Measurements from ENCODE around the gene COQ4.
A peak's percentile ranks its signal among the peaks of the same experiment; 100 is the strongest.
"Not testable (repeated sequence)": the region's sequence is repeated elsewhere in the genome, so short reads cannot be mapped to it uniquely, and the experiment has no call there.

The COQ4 gene

DNA sequence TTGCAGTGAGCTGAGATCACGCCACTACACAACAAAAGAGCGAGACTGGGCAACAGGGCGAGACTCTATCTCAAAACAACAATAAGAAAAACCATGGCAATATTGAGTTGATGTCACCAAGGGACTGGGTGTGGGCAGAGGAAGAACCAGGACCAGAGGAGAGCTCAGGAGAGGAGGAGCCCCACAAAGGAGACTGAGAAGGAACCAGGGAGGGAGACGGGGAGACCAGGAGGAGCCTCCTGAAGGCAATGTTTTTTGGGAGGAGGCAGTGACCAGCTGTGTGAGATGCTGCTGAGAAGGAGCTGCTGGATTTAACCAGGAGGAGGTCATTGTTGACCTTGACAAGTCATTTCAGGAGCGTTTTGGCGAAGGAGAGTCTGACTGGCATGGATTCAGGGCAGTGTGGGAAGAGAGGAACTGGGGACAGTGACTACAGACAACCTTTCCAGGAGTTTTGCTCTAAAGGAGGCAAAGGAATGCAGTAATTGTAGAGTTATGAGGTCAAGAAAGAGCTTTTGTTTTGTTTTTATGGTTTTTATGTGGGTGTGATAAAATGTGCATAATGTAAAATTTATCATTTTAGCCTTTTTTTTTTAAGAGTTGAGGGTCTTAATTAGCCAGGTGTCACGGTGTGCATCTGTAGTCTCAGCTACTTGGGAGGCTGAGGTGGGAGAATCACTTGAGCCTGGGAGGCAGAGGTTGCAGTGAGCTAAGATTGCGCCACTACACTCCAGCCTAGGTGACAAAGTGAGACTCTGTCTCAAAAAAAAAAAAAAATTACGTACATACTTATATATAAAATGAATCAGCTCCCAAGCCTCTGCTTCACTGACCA lies 18.3 kb upstream of the COQ4 start:
- DNase-seq: no peak

- no peak for DNase-seq
These were observed 17.7 kb upstream of the COQ4 start for GRCh38 chr9:128304971-128305288.

DNA sequence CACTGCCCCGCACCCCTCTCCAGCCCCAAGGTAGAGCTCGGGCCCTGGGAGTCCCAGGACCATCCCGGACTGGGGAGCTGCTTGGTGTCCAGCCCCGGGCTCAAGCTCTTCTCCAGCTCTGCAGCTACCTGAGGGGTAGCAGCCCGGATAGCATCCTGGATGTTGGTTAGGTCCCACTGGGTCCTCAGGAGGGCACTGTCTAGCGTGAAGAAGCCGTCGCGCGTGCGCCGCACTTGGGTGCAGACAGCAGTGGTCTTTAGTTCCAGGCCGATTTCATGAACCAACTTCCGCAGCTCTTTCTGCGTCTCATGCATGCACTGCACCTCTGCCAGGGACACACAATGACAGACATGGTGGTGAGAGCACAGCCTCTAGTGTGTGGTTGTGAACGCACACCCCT lies 13.1 kb upstream of the COQ4 start:
- no peak for DNase-seq

DNA sequence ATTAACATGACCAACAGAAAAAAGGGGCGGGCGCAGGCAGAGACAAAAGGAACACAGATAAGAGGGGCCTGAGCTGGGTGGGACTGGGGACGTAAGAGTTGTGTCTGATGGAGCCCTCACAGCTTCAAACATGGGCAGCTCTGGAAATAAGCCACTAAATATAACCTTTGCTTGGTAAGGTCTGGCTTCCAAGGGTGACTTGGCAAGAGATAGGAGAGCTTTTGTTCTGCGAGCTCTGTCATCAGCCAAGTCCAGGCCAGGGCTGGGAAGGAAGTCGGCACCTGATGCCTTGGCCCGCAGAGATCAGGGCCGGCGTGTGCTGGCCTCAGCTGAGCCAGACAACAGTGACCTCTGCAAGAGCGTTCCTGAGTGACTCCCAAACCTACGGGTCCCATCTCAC lies 12.2 kb upstream of the COQ4 start:
- no peak for DNase-seq

- DNase-seq: no peak
These were observed 7.9 kb upstream of the COQ4 start for GRCh38 chr9:128314697-128315096.

GRCh38 chr9:128316421-128316820 lies 6.2 kb upstream of the COQ4 start:
- DNase-seq: no peak

- DNase-seq: no peak
These were observed 5.0 kb upstream of the COQ4 start for GRCh38 chr9:128317629-128318028.

GRCh38 chr9:128321343-128321742 lies 1.3 kb upstream of the COQ4 start:
- no peak for DNase-seq

GRCh38 chr9:128321879-128322403 lies 698 bp upstream of the COQ4 start:
- DNase-seq: no peak

DNA sequence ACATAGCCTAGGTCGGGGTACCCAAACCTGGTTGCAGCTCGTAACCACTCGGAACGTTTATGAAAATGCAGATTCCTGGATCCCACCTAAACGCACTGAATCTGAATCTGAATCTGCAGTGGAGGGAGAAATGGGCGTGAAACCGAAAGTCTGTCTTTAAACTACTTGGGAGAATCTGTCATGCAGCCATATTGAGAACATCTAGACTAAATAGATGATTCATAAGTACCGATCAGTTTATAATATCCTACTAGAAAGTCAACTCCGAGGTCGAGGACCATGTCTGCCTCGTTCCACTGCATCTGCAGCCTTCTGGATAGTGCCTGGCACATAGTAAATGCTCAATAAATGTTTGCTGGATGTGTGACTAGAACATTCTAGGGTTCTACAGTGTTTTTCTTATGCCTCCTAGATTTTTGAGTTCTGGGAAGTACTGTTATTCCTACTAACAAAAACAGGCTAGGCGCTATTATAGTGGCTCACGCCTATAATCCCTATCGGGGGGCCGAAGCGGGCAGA lies 632 bp downstream of the COQ4 start:
- DNase-seq: no peak

- DNase-seq: no peak
These were observed 1.2 kb downstream of the COQ4 start for GRCh38 chr9:128323791-128324190.

- DNase-seq: no peak
These were observed 1.8 kb downstream of the COQ4 start for GRCh38 chr9:128324401-128324800.

- no peak for DNase-seq
These were observed 3.0 kb downstream of the COQ4 start for GRCh38 chr9:128325629-128326028.

DNA sequence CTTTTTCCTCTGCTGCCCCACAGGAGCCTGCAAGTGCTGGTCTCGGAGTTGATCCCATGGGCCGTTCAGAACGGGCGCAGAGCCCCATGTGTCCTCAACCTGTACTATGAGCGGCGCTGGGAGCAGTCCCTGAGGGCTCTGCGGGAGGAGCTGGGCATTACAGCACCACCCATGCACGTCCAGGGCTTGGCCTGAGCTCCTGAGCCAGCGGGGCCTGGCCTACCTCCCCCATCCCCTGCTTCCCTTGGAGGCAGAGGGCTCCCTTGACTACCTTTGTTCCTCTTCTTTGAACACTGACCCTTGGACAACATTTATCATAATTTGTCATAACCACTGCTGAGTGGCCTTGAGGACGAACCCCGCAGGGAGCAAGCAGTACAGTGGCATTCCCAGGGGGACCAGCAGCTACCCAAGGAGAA lies 10.8 kb downstream of the COQ4 start:
- DNase-seq: no peak

DNA sequence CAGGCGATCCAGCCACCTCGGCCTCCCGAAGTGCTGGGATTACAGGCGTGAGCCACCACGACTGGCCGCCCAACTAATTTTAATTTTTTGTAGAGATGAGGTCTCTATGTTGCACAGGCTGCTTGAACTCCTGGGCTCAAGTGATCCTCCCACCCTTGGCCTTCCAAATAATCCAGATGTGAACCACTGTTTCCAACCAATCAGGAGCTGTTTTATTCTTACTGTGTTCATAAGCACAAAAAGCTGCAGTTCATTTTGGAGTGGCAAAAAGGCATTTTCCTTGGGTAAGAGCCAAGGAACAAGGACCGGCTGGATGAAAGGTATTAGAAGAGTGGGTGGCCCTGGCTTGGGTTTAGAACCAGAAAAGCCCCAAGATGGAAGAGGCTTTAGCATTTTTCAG lies 12.5 kb downstream of the COQ4 start:
- no peak for DNase-seq

DNA sequence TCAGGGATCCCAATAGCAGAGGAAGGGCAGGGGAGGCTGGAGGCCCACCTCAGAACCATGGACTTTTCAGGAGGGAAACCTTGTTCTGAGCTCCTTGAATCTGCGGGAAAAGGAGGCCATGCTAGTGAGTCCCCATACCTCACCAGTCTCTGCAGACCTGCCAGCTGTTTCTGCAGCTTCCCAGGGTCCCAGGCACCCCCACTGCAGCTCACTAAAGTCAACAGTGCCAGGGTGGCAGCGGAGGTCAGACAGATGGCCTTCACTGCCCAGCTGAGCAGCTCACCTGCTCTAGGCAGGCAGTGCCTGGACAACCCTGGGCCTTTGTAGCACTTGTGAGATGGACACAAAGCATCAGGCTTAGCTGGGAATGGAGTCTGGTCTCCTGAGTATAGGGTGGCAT lies 13.3 kb downstream of the COQ4 start:
- no peak for DNase-seq

DNA sequence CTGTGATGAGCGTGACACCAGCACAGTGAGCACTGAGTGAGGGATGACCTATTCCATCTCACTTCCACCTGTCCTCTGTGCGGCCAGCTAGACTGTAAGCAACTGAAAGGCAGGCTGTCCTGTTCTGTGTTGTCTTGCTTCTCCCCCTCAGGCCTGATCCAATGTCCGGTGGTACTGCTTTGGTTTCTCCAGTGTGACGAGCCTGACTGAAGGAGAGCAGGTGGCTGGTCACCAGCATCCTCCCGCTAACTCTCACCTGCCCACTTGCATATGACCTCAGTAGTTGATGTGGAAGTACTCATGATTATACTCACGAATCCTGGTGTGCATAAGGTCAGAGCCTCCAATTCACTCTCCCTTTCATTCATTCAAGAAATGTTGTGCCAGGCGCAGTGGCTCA lies 15.3 kb downstream of the COQ4 start:
- no peak for DNase-seq

GRCh38 chr9:128338852-128339614 lies 16.4 kb downstream of the COQ4 start:
- not testable (repeated sequence) for DNase-seq

DNA sequence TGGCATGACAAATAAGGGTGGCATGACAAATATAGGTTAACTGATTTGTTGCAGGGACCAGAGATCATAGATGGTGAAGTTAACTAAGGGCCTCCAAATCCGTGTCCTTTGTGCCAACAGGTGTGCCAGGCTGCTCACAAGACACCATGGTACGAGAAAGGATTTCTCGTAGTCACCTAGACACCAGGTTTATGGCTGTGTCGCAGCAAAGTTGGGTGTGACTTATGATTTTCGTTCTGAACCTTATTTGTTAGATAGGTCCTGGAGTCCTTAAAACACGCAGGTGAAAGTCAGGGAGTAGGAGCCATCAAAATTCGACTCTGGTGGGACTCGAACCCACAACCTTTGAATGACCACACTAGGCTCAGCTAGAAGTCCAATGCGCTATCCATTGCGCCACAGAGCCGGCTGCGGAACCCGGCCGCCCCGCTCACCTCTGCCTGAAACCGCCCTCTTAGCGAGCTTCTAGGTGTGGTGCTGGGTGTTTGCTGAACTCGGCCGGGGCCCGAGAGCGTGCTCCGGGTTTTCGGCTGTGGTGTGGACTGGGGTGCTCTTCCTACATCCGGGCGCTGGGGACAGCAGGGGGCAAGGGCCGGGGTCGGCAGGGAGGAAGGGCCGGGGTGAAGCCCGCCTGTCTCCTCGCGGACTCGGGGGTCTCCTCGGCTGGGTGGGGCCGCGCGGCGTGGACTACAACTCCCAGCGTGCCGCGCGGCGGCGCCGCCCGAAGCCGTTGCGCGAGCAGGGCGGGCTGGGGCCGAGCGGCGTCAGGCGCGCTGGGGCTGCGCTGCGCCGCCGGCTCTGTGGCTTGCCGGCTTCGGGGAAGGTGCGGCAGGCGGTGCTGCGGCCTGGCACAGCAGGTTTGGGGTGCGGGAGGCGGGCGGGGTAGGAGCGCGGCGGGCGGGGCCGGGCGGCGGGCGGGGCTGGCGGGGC lies 17.4 kb downstream of the COQ4 start, which contains the start of gene SLC27A4:
Gene SLC27A4, plus strand, starts transcription at position 767 of the 930 bp plus-strand sequence. CDS start 2,606 bp downstream, outside the sequence.
- DNase-seq: peak; percentile 82

- DNase-seq: no peak
These were observed 18.2 kb downstream of the COQ4 start for GRCh38 chr9:128340691-128341434.

- DNase-seq: peak; percentile 68
These were observed 18.8 kb downstream of the COQ4 start for GRCh38 chr9:128341435-128341849.

All from activated T-cell treated with anti-CD3 and anti-CD28 coated beads, Interleukin-2, amount 50 U/mL, for 1 hour (primary cell).